NCI-H2227 (cell line): ENCODE data around the gene SELENOM.
A peak's percentile ranks its signal among the peaks of the same experiment; 100 is the strongest.

Experiments
- DNase-seq: peaks from one replicate; lab custom pipeline; 2025; ENCODE audit not compliant: unreplicated experiment; lab: John Stamatoyannopoulos, UW

SELENOM gene

DNA sequence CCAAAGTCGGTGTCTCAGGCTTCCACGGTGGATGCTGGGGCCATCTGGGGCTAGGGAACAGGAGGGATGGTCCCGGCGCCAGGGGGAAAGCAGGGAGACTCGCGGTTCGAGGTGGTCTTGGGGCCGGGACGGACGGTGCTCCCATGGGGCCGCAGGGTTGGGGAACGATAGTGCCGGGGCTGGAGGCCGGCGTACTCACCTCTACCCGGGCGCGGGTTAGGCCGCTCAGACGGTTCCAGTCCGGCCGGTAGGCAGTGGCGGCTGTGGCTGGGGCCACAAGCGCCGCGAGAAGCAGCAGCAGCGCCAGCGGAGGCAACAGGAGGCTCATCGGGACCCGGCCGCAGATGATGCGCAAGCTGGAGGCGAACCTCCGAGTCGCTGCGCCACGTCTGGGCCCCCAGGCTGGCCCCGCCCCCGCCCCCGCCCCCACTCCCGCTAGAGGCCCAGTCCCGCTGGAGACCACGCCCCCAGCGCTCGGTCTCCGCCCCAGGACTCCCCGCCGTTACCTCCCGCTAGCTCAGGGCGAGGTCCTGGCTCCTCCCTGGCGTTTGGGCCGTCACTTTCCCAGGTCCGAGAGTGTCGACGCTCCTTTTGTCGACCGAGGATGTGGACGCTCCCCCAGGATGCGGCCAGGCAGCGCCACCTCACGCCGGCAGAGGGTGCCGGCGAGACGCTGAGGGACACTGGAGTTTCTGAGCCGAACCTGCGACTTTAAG is at the start of gene SELENOM:
SELENOM (minus strand) TSS at position 391 of the 716 bp plus-strand sequence; CDS start at position 328, 63 bp downstream.
- peak; percentile 93 for DNase-seq

DNA sequence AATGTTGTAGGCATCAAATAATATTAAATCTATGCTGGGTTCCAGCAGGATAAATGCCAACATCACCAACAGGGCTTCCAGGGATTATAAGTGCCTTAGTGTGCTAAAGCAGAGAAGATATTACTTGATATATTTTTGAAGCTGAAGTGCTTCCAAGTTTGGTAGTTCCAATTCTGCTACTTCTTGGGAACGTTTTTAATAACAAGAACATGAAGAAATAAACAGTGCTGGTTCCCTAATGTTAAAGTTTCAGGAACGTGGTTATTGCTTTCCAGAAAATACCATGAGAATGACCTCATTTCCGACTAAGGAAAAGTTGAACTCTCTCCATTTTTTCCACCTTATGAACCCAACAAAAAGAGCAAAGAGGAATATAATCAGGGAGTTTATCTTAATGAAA is 48.1 kb upstream of the SELENOM start:
- no peak for DNase-seq

DNA sequence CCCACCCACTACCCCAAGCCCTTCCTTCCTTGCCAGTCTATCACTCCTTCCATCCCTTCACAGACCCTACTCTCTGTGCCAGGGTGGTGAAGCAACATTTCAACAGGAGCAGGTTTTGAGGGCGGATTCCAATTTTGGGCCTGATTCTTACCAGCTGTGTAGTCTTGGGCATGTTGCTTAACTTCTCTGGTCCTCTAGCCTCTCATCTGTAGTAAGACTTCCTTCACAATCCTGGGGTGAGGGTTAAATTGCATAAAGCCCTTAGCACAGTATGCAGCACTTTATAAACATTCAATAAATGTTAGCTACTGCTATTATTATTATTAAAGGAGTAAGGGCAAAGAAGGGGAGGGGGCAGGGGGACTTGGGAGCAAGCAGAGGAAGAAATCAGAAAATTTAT is 47.6 kb upstream of the SELENOM start:
- no peak for DNase-seq

GRCh38 chr22:31153357-31153756 is 46.0 kb upstream of the SELENOM start:
- DNase-seq, result no peak

DNA sequence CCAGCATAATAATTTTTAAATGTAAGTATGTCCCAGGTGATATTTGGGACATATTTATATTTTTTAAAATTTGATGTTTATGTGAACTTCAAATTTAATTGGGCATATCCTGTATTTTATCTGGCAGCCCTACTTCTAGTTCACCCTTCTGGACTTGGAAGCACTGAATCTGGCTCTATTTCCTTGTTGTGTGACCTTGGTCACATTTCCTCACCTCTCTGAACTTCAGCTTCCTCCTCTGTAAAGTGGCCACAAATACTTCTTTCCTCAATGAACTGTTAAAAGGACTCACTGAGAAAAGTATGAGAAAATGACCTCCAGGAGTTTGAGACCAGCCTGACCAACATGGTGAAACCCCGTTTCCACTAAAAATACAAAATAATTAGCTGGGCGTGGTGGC is 44.5 kb upstream of the SELENOM start:
- no peak for DNase-seq

- DNase-seq, result no peak
Observed at GRCh38 chr22:31150615-31151014, 43.2 kb upstream of the SELENOM start.

DNA sequence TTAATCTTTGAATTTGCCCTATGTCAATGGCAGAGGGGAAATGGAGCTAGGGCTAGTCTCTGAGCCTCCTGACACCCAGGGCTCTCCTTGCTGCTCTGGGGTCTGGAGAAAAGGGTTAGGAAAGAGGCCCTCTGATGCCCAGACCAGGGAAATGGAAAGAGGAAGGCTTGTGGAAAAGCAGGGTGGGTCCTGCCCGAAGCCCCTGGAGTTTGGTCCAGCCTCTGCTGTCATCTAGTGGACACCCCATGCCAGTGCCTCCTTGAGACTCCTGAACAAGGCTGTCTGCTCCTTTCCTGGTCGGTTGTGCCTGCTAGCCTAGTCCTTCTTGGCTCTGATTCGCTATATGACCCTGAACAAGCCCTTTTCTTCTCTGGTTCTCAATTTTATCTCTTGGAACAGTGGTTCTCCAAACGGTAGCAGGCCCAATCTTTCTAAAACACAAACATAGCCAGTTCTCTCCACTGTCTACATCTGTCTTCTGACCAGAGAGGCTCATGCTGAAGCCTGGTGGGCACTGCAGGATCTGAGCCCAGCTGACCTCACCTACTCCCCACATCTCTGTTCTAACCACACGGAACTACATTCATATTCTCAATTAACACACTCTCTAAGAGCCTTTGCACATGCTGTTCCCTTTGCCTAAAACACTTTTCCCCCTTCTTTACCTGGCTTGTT is 41.7 kb upstream of the SELENOM start:
- peak; percentile 70 for DNase-seq

GRCh38 chr22:31148488-31148887 is 41.1 kb upstream of the SELENOM start:
- no peak for DNase-seq

DNA sequence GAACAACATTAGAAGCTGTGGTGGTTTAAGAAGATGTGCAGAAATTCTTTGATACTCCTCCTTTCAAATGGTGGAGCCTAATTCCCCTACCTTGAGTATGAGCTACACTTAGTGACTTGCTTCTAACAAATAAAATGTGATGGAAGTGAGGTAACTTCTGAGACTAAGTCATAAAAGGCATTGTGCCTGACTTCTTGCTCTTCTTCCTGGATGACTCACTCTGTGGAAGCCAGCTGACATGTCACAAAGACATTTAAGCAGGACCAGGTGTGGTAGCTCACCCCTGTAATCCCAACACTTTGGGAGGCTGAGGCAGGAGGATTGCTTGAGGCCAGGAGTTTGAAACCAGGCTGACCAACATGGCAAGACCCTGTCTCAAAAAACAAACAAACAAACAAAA is 36.9 kb upstream of the SELENOM start:
- DNase-seq, result no peak

GRCh38 chr22:31143537-31143936 is 36.2 kb upstream of the SELENOM start:
- DNase-seq, result no peak

DNA sequence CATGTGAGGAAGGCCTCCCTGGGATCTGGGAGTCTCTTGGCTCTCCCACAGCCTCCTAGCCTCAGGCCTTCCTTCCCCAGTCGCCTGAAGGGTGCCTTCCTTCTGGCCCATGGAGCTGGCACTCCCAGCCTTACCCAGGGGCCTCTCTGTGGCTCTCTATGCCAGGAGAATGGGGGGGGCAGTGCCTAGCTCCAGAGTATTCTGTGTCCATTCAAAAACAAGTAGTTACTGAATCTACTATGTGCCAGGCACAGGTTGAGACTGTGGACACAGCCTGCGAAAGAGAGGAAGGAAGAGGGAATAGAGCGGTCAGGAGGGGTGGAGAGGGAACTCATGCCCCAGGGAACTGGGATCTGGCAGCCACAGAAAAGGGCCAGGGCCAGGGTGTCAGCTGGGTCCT is 35.7 kb upstream of the SELENOM start:
- no peak for DNase-seq

DNA sequence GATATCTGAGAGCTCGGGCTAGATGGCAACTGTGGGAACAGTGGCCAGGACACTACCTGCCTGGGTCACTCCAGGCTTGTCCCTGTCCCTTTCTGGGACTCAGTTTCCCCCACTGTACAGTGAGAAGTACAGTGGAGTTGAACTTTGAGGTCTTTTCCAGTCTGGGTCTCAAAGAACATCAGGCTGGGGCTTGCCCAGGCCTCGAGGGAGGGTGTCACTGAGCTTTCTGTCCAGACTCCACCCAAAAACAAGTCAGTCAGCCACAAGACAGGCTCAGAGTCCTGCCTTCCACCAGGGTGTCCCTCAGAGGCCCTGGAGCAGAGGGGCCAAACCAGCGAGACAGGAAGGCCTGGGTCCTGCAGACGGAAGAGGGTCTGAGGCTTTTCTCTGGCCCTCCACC is 34.9 kb upstream of the SELENOM start:
- DNase-seq, result no peak

GRCh38 chr22:31141551-31141950 is 34.2 kb upstream of the SELENOM start:
- DNase-seq, result no peak

DNA sequence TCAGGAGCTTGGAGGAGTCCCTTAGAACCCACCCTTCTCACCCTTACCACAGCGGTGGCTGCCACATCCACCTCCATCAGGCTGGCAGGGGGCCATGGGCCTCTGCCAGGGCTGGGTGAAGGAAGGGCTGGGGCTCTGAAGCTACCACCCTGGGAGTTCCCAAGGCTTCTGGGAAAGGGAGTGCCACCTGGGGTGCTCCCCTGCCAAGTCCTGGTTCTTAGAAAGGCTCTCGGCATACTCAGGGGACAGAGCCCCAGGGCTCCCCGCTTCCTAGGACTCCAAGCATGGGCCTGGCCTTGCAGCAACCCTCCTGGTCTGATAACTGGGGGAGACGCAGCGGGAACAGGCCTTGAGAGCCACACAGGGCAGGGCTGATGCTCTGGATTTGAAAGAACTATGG is 33.4 kb upstream of the SELENOM start:
- DNase-seq, result no peak

DNA sequence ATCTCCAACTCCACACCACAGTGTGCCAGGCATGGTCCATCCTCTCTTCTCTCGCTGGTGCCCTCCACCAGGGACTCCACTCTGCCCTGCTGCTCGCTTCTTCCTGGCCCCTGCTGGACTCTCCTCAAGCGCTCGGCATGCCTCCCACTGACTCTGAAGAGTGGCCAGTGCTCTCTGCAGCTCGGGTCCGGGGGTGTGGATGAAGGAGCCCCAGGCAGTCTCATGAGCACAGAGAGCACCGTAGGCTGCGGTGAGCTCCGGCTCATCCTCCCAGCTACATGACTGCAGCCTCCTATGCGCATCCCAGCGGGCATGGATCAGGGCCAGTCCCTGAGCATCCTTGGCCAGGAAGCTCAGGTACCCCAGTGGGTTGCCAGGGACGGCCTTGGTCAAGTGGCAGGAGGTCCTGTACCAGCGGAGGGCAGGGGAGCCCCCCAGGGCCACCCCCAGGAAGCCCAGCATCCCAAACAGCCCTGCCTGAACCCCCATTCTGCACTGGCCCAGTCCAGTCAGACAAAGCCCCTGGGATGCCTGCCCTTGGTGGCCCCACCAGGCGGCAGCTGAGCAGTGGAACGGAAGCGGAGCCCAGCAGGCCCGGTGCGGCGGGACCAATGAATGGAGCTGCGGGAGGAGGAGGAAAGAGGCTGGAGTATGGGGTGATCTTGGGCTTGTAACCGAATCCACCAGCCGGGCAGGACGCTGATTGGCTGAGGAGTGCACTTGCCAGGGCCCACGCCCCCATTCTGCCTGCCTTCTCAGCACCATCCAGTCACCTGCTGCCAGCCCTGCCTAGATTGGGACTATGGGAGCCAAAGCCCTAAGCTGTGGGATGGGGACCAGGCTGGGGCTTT is 32.7 kb upstream of the SELENOM start, which contains the start of gene PLA2G3:
PLA2G3 (minus strand) TSS at position 643 of the 851 bp plus-strand sequence; CDS start at position 489, 154 bp downstream.
- DNase-seq, result peak; percentile 48

DNA sequence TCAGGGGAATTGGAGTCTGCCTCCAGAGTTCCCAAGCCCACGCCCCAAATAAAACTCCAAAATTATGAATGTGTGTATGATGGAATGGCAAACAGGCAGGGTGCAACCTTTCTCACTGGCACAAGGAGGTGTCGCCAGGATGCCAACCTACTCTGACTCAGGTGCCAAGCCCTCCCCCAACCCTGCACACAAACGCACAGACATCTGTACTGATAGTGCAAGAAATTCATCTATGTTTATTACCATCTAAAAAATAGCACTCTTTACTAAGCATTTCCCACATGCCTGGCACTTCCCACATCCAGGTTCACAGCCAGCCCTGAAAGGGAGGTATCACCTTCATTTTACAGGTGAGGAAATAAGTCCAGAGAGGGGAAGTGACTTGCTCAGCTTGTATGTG is 31.7 kb upstream of the SELENOM start:
- DNase-seq, result no peak

DNA sequence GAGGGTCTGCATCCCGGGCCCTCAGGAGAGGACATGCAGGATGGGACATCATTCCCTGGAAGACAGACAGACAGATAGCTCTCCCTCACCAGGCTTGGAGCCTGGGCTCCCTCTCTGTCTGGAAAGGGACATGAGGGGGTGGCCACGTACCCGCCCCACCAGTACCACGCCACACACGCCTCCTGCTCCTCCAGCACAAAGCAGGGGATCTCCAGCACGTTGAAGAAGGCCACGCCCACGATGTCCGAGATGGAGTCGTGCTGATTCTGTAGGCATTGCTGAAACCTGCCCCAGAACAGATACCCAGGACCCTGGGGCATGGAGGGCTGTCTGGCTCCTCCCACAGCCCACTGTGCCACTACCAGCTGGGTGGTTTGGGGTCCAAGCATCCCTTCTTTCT is 30.8 kb upstream of the SELENOM start:
- DNase-seq, result no peak

DNA sequence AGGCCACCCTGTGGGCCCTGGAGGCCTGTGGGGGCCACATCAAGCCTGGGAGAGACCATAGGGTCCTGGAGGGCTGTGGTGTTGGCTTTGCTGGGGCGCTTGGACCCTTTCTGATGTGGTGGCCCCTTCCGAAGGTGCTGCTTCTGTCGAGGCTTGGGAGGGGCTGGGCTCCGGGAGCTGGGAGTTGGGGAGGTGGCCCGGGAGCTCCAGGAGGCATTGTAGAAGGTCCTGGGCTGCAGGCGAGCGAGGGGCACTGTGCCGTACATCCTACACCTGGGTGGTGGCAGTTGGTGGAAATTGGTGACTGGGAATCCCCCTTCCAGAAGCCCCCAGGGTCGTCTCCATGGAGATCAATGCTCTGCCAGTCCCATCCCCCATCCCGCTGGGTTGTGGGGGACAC is 30.4 kb upstream of the SELENOM start:
- DNase-seq, result no peak

- no peak for DNase-seq
Observed at GRCh38 chr22:31136711-31137110, 29.3 kb upstream of the SELENOM start.

DNA sequence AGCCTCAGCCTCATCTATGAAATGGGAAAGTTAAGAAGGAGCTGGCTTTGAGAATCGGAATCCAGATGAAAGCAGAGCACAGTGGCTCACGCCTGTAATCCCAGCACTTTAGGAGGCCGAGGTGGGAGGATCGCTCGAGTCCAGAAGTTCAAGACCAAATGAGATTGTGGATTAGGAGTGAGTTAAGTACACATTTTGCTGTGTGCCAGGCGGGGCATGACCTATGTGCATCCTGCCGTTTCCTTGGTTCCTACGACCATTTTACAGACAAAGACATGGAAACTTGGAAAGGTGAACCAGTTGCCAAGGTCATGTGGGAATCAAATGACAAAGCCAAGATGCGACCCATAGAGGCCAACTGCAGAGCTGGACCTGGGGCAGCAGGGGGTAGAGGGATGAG is 28.8 kb upstream of the SELENOM start:
- DNase-seq, result no peak

GRCh38 chr22:31135706-31136105 is 28.3 kb upstream of the SELENOM start:
- DNase-seq, result no peak

DNA sequence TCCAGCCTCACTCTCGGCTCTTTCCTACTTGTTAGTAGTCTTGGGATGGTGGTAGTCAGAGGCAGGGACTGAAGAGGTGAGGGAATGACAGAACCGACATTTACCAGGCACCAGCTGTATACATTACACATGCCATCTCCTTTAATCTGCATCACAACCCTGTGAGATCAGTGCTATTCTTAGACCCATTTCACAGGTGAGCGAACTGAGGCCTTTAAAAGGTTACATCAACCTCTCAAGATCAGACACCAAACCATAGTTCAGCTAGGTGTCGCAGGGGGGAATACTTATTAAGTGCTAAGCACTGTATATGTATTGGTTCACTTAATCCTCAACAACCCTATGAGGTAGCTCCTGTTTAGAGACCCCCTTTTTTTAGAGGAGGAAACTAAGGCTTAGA is 27.3 kb upstream of the SELENOM start:
- no peak for DNase-seq
